ENCODE results near the gene MARK3.

DNA sequence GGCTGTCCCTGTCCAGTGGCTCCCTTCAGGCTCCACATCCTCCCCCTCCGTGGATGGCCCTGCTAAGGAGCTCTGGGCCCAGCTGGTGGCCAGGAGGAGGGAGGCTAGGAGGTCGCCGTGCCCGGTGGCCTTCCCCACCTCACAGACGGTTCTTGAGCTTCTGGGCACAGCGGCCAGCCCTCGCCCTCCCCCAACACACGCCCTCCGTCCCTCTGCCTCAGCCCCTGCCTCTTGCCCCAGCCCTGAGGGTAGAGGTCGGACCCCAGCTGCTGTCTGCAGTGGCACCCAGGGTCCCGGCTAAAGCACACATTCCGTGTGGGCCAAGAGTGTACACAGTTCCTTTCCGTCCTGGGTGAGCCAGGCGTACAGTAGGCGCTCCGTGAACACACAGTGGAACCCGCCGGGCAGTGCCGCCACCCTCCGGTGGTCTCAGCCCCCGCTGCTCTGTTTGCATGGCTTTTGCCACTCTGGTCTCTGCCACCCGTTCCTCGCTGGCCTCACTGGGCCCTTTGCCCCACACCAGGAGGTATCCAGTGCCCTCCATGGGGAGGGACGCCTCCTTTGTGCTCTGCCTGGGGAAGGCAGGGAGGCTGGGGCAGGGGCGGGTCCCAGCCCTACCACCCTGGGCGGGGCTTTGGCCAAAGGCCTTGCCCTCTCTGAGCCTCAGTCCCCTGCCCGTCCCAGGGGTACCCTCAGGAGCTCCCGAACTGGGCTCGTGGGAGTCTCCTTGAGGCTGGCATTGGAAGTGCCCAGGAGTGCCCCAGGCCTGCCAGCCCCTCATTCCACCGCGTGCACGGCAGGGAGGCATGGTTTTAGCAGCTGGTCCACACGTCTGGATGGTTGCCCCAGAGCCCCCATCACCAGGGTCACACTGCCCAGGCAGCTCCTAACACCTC, 156.7 kb downstream of the MARK3 start:
- TF ChIP-seq, protein P1, sequence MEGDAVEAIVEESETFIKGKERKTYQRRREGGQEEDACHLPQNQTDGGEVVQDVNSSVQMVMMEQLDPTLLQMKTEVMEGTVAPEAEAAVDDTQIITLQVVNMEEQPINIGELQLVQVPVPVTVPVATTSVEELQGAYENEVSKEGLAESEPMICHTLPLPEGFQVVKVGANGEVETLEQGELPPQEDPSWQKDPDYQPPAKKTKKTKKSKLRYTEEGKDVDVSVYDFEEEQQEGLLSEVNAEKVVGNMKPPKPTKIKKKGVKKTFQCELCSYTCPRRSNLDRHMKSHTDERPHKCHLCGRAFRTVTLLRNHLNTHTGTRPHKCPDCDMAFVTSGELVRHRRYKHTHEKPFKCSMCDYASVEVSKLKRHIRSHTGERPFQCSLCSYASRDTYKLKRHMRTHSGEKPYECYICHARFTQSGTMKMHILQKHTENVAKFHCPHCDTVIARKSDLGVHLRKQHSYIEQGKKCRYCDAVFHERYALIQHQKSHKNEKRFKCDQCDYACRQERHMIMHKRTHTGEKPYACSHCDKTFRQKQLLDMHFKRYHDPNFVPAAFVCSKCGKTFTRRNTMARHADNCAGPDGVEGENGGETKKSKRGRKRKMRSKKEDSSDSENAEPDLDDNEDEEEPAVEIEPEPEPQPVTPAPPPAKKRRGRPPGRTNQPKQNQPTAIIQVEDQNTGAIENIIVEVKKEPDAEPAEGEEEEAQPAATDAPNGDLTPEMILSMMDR (optimal IDR thresholded peaks at IDR 0.05 in 1 of 3, IDR thresholded peaks at IDR 0.05 in 1 of 3, conservative IDR thresholded peaks at IDR 0.05 in 1 of 3; ENCODE audit: extremely low read depth in 1 of 3, insufficient read depth in 2 of 3, low read length in 3 of 3): no peak
- no peak for TF ChIP-seq EZH2 (IDR thresholded peaks at IDR 0.05; ENCODE audit: low read length)
